OCI-LY7 (cell line): ENCODE measurements around the gene EXOSC6. TPM values are rescaled to one million over a fixed set of nuclear protein-coding genes. Genes with fewer than 3 reads are reported as not detected.
A peak's percentile ranks its signal among the peaks of the same experiment; 100 is the strongest.
"Not testable (repeated sequence)": the region's sequence is repeated elsewhere in the genome, so short reads cannot be mapped to it uniquely, and the experiment has no call there.

ENCODE experiments used
- BruUV-seq: library from RNA; stranded (reverse); fragments of 400-500 nt; replicated peaks from 2 replicates; lab custom pipeline; 2021; lab: Mats Ljungman, UMichigan
- CTCF ChIA-PET: fragments of 300-600 bp; sonication (Branson Sonifier 250); formaldehyde crosslinking; loops from one replicate; lab custom pipeline; 2022; ENCODE audit warnings: antibody characterized with exemption; ENCODE audit not compliant: unreplicated experiment; lab: Charles Lee
- POLR2A ChIA-PET: fragments of 300-600 bp; sonication (Branson Sonifier 250); formaldehyde crosslinking; loops from one replicate; lab custom pipeline; 2022; ENCODE audit warnings: antibody characterized with exemption; lab: Charles Lee
- DNase-seq: peaks from one replicate; pipeline ENCODE4 v3.0.0-alpha.2; 2015; ENCODE audit warnings: low spot score
- H2AFZ ChIP-seq: fragments of 200-600 bp; sonication (generic), shearing (Covaris generic); 2 replicates; pipeline ENCODE4 v1.6.1; 2014; ENCODE audit warnings: mild to moderate bottlenecking, antibody characterized with exemption, low read length, moderate library complexity
- H3K27ac ChIP-seq: fragments of 200-600 bp; sonication (generic); 2 replicates; pipeline ENCODE4 v1.5.1; 2014; ENCODE audit warnings: mixed run types, low read depth, mild to moderate bottlenecking, moderate library complexity, low read length, inconsistent platforms; ENCODE audit not compliant: poor library complexity, severe bottlenecking
- H3K36me3 ChIP-seq: fragments of 200-600 bp; sonication (generic); 2 replicates; pipeline ENCODE4 v1.6.1; 2014; ENCODE audit warnings: mild to moderate bottlenecking, antibody characterized with exemption, low read length, moderate library complexity, mixed read lengths; ENCODE audit not compliant: insufficient read depth
- H3K4me1 ChIP-seq: fragments of 200-600 bp; sonication (generic); 2 replicates; pipeline ENCODE4 v1.5.1; 2014; ENCODE audit warnings: mild to moderate bottlenecking, low read length; ENCODE audit not compliant: insufficient read depth, poor library complexity, severe bottlenecking
- H3K4me2 ChIP-seq: fragments of 200-600 bp; sonication (generic); 2 replicates; pipeline ENCODE4 v1.6.1; 2014; ENCODE audit warnings: mild to moderate bottlenecking, low read length
- H3K4me3 ChIP-seq: fragments of 200-600 bp; sonication (generic); 2 replicates; pipeline ENCODE4 v1.5.1; 2014; ENCODE audit warnings: mild to moderate bottlenecking, low read depth, low read length; ENCODE audit not compliant: poor library complexity, severe bottlenecking
- H3K79me2 ChIP-seq: fragments of 200-600 bp; sonication (generic); 2 replicates; pipeline ENCODE4 v1.6.1; 2016; ENCODE audit warnings: low read depth, mild to moderate bottlenecking, low read length, moderate library complexity, mixed read lengths; ENCODE audit not compliant: insufficient read depth
- H3K9me2 ChIP-seq: fragments of 200-600 bp; sonication (generic); 2 replicates; pipeline ENCODE4 v1.6.1; 2016; ENCODE audit warnings: mild to moderate bottlenecking, low read length, mixed read lengths; ENCODE audit not compliant: insufficient read depth
- H3K9me3 ChIP-seq: fragments of 200-600 bp; sonication (generic); 2 replicates; pipeline ENCODE4 v1.6.1; 2014; ENCODE audit warnings: mild to moderate bottlenecking, mixed run types, low read length, mixed read lengths
- H4K20me1 ChIP-seq: fragments of 200-600 bp; sonication (generic); 2 replicates; pipeline ENCODE4 v1.6.1; 2014; ENCODE audit warnings: mild to moderate bottlenecking, antibody characterized with exemption, low read length, moderate library complexity, mixed read lengths; ENCODE audit not compliant: insufficient read depth
- CTCF ChIP-seq: fragments of 200-600 bp; sonication (generic); conservative IDR thresholded peaks from 2 replicates; pipeline ENCODE4 v1.5.1; 2014; ENCODE audit warnings: mild to moderate bottlenecking, antibody characterized with exemption, low read length, moderate library complexity, mixed read lengths
- EZH2phosphoT487 ChIP-seq: fragments of 200-600 bp; sonication (generic); IDR thresholded peaks from 2 replicates; pipeline ENCODE4 v1.6.1; 2018; ENCODE audit warnings: low read depth, borderline replicate concordance, mild to moderate bottlenecking, mixed run types, antibody characterized with exemption, low read length, moderate library complexity, mixed read lengths
- intact Hi-C: fragments of 100-400 bp; cut with micrococcal nuclease; formaldehyde crosslinking; loops from one replicate; pipeline ENCODE4 v1.10.0; 2022; ENCODE audit not compliant: unreplicated experiment
- total RNA-seq, 2 experiments: library from RNA; depleted of rRNA in 1 of 2; stranded (reverse); fragments of >200 nt in 1 of 2; shearing (Covaris generic) in 1 of 2; gene quantifications; 2 replicates each; pipeline ENCODE4 v1.2.3, GENCODE V29; 2014 to 2022

EXOSC6 gene
- total RNA-seq, 2 experiments from 2014 or later: 36.3 to 36.8 TPM

DNA sequence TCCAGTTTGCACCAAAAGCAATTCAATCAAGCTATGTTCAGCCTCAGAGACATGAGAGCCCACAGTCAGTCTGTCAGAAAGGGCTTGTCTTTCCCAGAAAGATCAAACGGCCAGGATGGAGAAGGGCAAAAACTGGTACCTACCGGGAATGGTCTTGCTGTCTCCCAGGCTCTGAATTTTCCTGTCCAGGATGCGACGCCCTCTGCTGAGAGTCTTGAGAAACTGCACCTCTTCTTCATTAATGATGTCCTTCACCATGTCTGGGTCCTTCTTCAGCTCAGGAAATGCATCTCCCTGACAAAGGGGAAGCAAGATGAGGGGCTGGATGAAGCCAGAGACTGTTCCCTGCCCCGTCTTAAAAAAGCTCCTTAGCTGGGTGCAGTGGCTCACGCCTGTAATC lies 15.8 kb upstream of the EXOSC6 start:
- 0 out of 2 replicates have a peak, but pooled peaks cover 7% of the 10 kb centered on the region for H4K20me1 ChIP-seq
- BruUV-seq: no TSS peak
- H3K4me2 ChIP-seq: no peak overlapping the region
- H3K27ac ChIP-seq: no peak overlapping the region
- peaks cover 98% of the 10 kb centered on the region for H3K36me3 ChIP-seq
- no peak overlapping the region for H3K4me3 ChIP-seq
- H3K79me2 ChIP-seq: no peaks in the 10 kb centered on the region; the same call in 1 of the 2 replicates
- no peaks in the 10 kb centered on the region for H3K9me2 ChIP-seq
- ChIA-PET CTCF (interaction anchor here (0.6 to 1.3 kb wide), 2 partner anchors 22 to 164 kb away, joined by 3 to 4 read pairs; partner anchors contain the start of gene AARS1), POLR2A (interaction anchor here (0.7 kb wide), 1 partner anchor 51 kb away, joined by 3 read pairs; no protein-coding TSS in a partner anchor)
- intact Hi-C loops: loop anchor here (10.0 kb wide), 1 partner anchor 287 kb away; no protein-coding TSS in a partner anchor
- peak; percentile 44 for DNase-seq
- no peak overlapping the region for H2AFZ ChIP-seq
- H3K4me1 ChIP-seq: no peaks in the 10 kb centered on the region
- TF ChIP-seq CTCF: peak; percentile 78
- no peak for TF ChIP-seq EZH2phosphoT487
- no peaks in the 10 kb centered on the region for H3K9me3 ChIP-seq

GRCh38 chr16:70259903-70260302 lies 8.2 kb upstream of the EXOSC6 start:
- POLR2A ChIA-PET, H3K4me2 ChIP-seq, BruUV-seq, H3K27ac ChIP-seq, H3K4me1 ChIP-seq, DNase-seq, H3K9me3 ChIP-seq, H3K79me2 ChIP-seq, H2AFZ ChIP-seq, H3K4me3 ChIP-seq, H3K9me2 ChIP-seq, H4K20me1 ChIP-seq, CTCF ChIA-PET: not testable (repeated sequence)
- H3K36me3 ChIP-seq: peaks cover 98% of the 10 kb centered on the region
- intact Hi-C loops: loop anchor here (10.0 kb wide), 1 partner anchor 295 kb away; no protein-coding TSS in a partner anchor

- Histone ChIP-seq H3K9me2 (no peaks in the 10 kb centered on the region), H3K4me3 (no peak overlapping the region), H3K9me3 (no peaks in the 10 kb centered on the region), H3K4me1 (no peaks in the 10 kb centered on the region), H3K4me2 (no peak overlapping the region), H3K36me3 (peaks cover 98% of the 10 kb centered on the region), H2AFZ (no peak overlapping the region), H3K79me2 (no peaks in the 10 kb centered on the region), H3K27ac (no peak overlapping the region), H4K20me1 (no peaks in the 10 kb centered on the region)
- TF ChIP-seq CTCF (no peak), EZH2phosphoT487 (no peak)
- BruUV-seq: no TSS peak
- intact Hi-C loops: no loop called here
- CTCF ChIA-PET: no interaction called here
- no peak for DNase-seq
- POLR2A ChIA-PET: interaction anchor here (0.5 kb wide), 1 partner anchor 301 kb away, joined by 3 read pairs; no protein-coding TSS in a partner anchor
Measured at GRCh38 chr16:70258946-70259345, 7.2 kb upstream of the EXOSC6 start.
